ENCODE data around the gene MGLL. TPM values are rescaled to one million over a fixed set of nuclear protein-coding genes. Genes with fewer than 3 reads are reported as not detected.

MGLL gene
- total and polyA plus RNA-seq, 8 donors, result 8.6 to 318 (median 16.0) TPM

DNA sequence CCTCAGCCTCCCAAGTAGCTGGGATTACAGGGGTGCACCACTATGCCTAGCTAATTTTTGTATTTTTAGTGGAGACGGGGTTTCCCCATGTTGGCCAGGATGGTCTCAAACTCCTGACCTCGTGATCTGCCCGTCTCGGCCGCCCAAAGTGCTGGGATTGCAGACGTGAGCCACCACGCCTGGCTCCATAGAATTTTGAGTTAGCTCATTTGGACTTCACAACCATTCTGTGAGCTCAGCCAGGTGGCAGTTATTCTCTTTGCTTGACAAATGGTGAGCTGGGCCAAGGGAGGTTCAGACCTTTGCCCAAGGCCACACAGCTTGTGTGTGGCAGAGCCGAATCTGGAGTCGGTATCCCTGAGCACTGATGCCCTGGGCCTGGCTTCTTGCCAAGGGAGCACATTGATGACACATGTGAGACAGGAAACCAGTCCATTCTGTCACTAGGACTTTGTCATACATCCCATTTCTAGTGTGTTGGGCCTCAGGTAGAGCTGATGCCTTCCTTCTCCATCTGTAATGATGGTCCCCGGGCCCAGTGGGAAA is 175.7 kb downstream of the MGLL start:
- Histone ChIP-seq H3K4me1 (no peaks in the 10 kb centered on the region), H3K9me3 (no peaks in the 10 kb centered on the region), H3K27me3 (no peaks in the 10 kb centered on the region), H3K36me3 (no peaks in the 10 kb centered on the region), H3K4me3 (no peak overlapping the region), H3K27ac (no peak overlapping the region)
- ATAC-seq (no peak), DNase-seq (no peak)
- intact Hi-C loops (cut with DNase I), result no loop called here
- TF ChIP-seq, protein P1, sequence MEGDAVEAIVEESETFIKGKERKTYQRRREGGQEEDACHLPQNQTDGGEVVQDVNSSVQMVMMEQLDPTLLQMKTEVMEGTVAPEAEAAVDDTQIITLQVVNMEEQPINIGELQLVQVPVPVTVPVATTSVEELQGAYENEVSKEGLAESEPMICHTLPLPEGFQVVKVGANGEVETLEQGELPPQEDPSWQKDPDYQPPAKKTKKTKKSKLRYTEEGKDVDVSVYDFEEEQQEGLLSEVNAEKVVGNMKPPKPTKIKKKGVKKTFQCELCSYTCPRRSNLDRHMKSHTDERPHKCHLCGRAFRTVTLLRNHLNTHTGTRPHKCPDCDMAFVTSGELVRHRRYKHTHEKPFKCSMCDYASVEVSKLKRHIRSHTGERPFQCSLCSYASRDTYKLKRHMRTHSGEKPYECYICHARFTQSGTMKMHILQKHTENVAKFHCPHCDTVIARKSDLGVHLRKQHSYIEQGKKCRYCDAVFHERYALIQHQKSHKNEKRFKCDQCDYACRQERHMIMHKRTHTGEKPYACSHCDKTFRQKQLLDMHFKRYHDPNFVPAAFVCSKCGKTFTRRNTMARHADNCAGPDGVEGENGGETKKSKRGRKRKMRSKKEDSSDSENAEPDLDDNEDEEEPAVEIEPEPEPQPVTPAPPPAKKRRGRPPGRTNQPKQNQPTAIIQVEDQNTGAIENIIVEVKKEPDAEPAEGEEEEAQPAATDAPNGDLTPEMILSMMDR (IDR thresholded peaks at IDR 0.05), result no peak

DNA sequence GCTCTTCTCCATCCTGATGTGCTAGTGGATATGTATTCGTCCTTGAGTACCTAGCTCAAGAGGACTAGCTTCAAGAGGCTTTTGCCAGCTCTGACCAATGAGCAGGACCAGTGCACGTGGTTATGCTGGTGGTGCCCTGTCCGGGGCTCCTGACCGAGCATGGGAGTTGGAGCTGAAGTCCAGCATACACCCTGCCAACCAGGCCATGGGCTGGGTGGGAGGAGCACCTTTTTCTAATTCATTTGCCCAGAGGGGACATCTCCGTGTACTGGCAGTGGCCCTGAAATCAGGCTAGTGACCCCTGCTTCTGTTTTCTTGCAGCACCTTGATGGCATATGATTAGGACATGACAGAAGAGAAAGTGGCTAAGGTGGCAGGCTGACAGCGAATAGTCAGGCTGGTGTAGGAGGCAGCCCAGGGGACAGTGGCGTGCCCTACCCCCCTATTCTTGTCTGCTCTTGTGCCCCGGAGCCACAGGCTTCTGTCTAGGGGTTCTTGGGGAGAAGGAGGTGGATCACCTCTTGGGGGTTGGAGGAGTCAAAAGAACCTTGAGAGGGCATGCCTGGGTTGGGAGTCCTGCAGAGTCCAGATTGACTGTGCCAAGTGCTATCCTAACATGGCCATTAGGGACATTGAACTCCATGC is 176.8 kb downstream of the MGLL start:
- DNase-seq (no peak), ATAC-seq (no peak)
- no peaks in the 10 kb centered on the region for H3K4me1 ChIP-seq
- no peak overlapping the region for H3K27ac ChIP-seq
- H3K9me3 ChIP-seq, result no peaks in the 10 kb centered on the region
- TF ChIP-seq, protein P1 (IDR thresholded peaks at IDR 0.05), result no peak
- no peaks in the 10 kb centered on the region for H3K36me3 ChIP-seq
- H3K4me3 ChIP-seq, result no peak overlapping the region
- no peaks in the 10 kb centered on the region for H3K27me3 ChIP-seq
- intact Hi-C loops (cut with DNase I), result no loop called here

DNA sequence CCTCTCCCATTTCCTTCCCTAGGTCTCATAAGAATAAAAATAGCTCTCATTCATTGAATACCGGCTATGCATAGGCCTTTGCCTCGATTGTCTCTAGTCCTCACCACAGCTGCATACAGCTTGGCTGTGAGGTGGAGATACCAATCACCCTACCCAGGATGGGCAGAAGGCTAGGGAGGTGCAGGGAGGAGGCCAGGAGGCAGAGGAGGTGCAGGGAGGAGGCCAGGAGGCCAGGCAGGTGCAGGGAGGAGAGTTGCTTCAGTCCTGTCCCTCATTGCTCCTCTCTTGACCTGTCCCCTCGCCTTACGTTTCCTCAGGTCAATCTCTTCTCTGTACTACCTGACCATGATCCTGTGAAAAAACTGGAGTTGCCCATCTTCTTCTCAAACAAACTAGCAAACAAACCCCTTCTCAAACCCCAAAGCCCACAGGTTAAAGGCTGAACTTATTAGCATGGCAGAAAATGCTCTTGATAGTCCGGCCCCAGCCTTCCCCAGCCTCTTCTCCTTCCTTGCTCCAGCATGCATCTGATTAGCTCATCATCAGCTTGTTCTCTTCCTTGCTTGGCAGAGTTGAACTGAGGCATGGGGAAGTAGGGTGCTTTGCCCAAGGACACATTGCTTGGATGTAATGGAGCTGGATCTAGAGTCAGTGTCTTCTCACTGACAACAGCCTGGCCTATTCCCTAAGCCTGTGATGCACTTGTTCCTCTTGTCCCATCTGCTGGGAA is 177.5 kb downstream of the MGLL start:
- no peak for ATAC-seq
- no peak for DNase-seq
- no peaks in the 10 kb centered on the region for H3K27me3 ChIP-seq
- H3K27ac ChIP-seq, result no peak overlapping the region
- no peaks in the 10 kb centered on the region for H3K4me1 ChIP-seq
- no peak overlapping the region for H3K4me3 ChIP-seq
- no peaks in the 10 kb centered on the region for H3K36me3 ChIP-seq
- intact Hi-C loops (cut with DNase I), result no loop called here
- TF ChIP-seq, protein P1 (IDR thresholded peaks at IDR 0.05), result no peak
- H3K9me3 ChIP-seq, result no peaks in the 10 kb centered on the region

DNA sequence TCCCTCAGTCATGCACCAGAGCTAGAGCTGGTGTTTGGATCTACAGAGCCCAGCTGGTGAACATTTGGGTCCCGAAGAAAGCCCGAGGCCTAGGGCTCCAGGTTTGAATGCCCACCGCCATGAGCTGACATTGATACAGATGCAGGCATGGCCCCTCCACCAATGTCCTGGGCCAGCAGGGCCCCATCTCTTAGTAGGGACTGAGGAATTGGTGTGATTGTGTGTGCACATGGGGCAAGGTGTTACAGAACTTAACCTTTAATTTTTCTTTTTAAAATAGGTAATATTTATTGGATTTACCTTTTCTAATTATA is 182.3 kb downstream of the MGLL start:
- Histone ChIP-seq H3K9me3 (no peaks in the 10 kb centered on the region), H3K4me1 (no peaks in the 10 kb centered on the region), H3K4me3 (no peak overlapping the region), H3K27me3 (no peaks in the 10 kb centered on the region), H3K36me3 (no peaks in the 10 kb centered on the region), H3K27ac (no peak overlapping the region)
- ATAC-seq, result no peak
- peak in 1 of 4 donors; percentile 34 for DNase-seq
- intact Hi-C loops (cut with DNase I), result no loop called here
- TF ChIP-seq, protein P1 (IDR thresholded peaks at IDR 0.05), result no peak

DNA sequence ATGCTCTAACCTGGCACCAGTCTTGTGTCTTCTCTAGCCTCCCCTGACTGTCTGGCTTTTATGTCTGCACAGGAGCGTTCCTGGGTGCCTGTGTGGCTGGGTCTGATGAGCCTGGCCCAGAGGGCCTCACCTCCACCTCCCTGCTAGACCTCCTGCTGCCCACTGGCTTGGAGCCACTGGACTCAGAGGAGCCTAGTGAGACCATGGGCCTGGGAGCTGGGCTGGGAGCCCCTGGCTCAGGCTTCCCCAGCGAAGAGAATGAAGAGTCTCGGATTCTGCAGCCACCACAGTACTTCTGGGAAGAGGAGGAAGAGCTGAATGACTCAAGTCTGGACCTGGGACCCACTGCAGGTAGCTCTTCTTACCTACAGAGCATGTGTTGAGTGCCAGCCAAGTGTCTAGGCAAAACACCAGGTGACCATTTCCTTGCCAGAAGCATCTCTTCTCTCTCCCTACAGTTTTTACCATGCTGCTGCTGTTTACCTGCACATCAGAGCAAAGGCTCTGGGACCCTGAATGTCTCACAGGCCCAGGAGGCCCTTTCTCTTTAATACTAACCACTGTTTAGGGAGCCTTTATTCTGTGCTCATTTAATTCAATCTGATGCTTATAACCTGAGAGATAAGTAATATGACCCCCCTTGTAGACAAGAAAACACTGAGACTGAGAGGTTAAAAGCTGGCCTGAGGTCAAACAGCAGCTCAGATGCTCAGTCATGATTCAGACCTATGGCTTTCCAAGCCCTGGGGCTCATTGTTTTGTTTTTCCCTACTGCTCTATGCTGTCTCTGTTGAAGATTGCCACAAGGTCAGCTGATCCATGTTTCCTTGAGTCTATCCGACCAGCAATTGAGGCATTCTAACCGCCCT is 182.9 kb downstream of the MGLL start:
- intact Hi-C loops (cut with DNase I), result no loop called here
- peak in 1 of 4 donors; percentile 45 for DNase-seq
- no peak overlapping the region for H3K4me3 ChIP-seq
- no peaks in the 10 kb centered on the region for H3K27me3 ChIP-seq
- H3K27ac ChIP-seq, result no peak overlapping the region
- H3K9me3 ChIP-seq, result no peaks in the 10 kb centered on the region
- TF ChIP-seq, protein P1 (IDR thresholded peaks at IDR 0.05), result no peak
- H3K36me3 ChIP-seq, result no peaks in the 10 kb centered on the region
- ATAC-seq, result no peak
- no peaks in the 10 kb centered on the region for H3K4me1 ChIP-seq
